Thyroid gland (tissue), 4 donors: ENCODE data around the gene FJX1.

Experiments
- POLR2A ChIP-seq, 2 donors: fragments of 450-650 bp; IDR thresholded peaks; one replicate each; pipeline ENCODE4 v1.6.1; 2017; ENCODE audit warnings: antibody characterized with exemption in 2 of 2, mild to moderate bottlenecking in 2 of 2, moderate library complexity in 1 of 2
- TF ChIP-seq, protein P1 (sequence below), 6 experiments: fragments of 200-600 bp in 3 of 6; fragments of 450-650 bp in 3 of 6; sonication (generic) in 3 of 6; IDR thresholded peaks; one replicate each; pipeline ENCODE4 v1.5.1; 2016 to 2019; ENCODE audit warnings: antibody characterized with exemption in 6 of 6, mild to moderate bottlenecking in 2 of 6, inconsistent platforms in 1 of 6, moderate library complexity in 1 of 6

DNA sequence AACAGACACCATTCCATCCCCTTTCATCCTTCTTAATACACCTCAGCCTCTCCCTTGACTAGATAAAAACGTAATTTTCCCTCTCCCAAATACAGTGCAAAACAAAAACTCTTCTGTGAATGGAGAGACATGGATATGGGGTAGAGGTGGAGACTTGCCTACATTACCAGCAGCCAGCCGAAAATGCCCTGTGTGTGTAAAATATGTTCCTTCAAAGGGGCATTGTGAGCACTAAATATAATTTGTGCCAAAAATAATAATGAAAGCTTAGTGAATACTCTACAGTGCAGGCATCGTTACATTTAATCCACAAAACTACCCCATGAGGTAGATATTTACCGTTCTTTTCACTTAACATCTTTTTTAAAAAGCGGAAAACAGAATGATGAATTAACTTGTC is 43.3 kb downstream of the FJX1 start:
- TF ChIP-seq, protein P1, sequence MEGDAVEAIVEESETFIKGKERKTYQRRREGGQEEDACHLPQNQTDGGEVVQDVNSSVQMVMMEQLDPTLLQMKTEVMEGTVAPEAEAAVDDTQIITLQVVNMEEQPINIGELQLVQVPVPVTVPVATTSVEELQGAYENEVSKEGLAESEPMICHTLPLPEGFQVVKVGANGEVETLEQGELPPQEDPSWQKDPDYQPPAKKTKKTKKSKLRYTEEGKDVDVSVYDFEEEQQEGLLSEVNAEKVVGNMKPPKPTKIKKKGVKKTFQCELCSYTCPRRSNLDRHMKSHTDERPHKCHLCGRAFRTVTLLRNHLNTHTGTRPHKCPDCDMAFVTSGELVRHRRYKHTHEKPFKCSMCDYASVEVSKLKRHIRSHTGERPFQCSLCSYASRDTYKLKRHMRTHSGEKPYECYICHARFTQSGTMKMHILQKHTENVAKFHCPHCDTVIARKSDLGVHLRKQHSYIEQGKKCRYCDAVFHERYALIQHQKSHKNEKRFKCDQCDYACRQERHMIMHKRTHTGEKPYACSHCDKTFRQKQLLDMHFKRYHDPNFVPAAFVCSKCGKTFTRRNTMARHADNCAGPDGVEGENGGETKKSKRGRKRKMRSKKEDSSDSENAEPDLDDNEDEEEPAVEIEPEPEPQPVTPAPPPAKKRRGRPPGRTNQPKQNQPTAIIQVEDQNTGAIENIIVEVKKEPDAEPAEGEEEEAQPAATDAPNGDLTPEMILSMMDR (IDR thresholded peaks at IDR 0.05), result no peak
- TF ChIP-seq POLR2A (IDR thresholded peaks at IDR 0.05), result no peak
